ENCODE measurements around the gene PHACTR2.

The PHACTR2 gene

GRCh38 chr6:143742070-143742954 is 64.5 kb downstream of the PHACTR2 start:
- DNase-seq (no peak), ATAC-seq (no peak)

DNA sequence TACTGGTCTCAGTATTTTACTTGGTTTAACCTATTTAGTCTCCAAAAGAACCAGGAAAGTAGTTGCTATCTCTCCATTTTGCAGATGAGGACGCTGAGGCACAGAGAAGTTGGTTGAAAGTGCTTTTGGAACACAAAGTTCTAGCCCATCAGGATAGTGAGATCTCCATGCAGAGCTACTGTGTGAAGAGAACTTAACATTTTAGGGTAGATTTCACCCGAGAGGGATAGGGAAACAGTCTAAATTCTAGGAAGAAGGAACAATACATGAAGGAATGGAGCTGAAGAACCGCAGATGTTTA is 65.1 kb downstream of the PHACTR2 start:
- DNase-seq (no peak), ATAC-seq (no peak)

- ATAC-seq (no peak), DNase-seq (no peak)
These were observed 65.8 kb downstream of the PHACTR2 start for GRCh38 chr6:143743301-143744166.

DNA sequence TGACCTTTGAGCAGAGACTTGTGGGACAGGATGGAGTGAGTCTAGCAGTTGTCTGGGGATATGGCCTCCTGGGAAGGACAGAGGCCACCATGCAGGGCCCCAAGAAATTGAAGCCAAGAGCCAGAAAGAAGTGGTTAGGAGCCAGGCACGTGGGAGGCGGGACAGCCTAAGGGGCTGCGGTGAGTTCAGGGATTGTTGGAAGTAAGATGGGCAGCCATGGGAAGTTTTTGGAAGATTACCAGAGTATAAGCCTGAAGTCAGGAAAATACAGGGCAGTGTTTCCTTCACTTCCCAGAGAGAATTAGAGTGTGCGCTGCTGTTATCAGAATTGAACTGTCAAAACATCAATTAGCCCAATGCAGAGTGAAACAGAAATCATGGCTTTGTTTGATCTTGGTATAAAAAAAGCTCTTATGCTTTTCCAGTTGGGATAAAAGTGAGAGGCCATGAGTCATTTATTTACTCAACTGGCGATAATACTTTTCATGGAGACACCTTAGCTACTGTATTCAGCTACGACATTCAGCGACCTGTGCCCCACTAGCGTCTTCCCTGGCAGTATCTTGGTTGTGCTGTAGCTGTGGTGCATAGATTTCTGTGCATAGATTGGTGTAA is 66.9 kb downstream of the PHACTR2 start:
- ATAC-seq: no peak
- DNase-seq: no peak

- DNase-seq (no peak), ATAC-seq (no peak)
These were observed 67.7 kb downstream of the PHACTR2 start for GRCh38 chr6:143745166-143746133.

DNA sequence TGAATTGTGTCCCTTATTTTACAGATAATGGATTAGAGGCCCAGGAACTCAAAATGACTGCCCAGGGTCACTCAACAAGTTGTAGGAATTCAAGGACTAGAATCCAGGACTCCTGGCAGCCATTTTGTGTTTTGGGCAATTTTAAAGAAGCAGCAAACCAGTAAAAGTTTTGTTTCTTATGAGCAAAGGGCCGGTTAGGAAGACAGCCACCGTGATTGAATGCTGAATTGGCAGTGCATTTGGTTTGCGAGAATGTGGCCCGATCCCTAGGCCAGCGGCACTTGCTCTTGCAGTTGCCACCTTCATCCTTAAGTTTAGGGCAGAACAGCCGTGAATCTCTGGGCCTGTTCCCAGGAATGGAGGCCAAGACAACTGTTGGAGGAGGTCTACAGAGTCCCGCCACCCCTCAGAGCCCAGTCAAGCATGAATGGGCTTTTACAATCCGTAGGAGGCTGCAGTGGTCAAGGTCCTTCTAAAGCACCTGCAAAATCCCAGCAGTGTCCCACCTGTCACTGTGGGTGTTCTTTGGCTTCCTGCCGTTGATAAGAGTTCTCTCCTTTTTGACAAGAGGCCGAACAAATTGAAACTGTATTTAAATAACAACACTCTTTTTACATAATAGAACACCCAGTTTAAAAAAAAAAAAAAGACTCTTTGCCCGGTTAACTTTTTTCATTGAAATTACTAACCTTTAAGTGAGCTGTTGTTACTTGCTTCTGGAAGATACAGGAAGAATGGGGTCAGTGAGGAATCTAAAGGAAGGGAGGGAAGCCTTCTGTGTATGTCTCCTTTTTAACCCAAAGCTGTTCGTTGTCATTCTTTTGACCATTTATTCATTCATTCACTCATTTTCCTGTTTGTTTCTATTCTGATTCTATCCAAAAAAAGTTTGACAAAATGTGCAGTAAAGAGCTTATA is 68.7 kb downstream of the PHACTR2 start:
- DNase-seq: no peak
- no peak for ATAC-seq

GRCh38 chr6:143747347-143747842 is 69.6 kb downstream of the PHACTR2 start:
- DNase-seq (no peak), ATAC-seq (no peak)

- ATAC-seq (no peak), DNase-seq (no peak)
These were observed 72.1 kb downstream of the PHACTR2 start for GRCh38 chr6:143749891-143750290.

DNA sequence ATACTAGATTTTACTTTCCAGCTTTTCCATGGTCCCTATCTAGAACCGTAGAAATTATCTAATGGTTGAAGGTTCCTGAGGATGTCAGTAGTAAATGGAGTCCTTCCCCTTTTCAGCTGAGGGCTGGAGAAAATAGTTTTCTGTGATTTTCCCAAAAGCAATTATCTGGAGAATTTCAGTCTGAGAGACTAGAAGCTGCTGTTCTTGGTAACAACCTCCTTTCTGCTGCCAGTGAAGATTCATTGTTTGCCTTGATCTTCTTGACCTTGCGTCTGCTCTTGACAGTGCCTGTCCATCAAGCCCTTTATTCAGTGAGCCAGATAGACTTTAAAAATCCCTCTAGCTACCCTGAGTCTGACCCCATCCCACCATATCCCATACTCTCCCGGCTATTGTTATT is 73.1 kb downstream of the PHACTR2 start:
- ATAC-seq: no peak
- DNase-seq: no peak

DNA sequence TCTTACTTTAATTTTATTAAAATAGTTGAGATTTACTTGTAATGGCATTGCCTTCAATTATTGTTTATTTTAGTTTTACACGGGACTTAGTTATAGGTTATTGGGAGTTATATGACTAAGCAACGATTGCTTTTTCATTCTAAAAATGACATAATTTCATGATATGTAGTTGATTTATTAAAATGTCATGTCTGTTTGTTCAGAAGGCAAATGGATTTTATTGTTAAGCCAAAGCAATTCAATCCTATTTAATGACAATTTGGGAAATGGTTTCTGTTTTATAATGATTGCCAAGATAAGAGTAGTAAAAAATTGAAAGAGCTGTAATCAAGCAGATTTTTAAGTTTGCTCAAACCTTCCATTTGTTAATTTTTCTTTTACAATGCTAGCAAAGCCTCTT is 74.7 kb downstream of the PHACTR2 start:
- no peak for ATAC-seq
- no peak for DNase-seq

GRCh38 chr6:143753678-143754077 is 75.9 kb downstream of the PHACTR2 start:
- DNase-seq: no peak
- ATAC-seq: no peak

DNA sequence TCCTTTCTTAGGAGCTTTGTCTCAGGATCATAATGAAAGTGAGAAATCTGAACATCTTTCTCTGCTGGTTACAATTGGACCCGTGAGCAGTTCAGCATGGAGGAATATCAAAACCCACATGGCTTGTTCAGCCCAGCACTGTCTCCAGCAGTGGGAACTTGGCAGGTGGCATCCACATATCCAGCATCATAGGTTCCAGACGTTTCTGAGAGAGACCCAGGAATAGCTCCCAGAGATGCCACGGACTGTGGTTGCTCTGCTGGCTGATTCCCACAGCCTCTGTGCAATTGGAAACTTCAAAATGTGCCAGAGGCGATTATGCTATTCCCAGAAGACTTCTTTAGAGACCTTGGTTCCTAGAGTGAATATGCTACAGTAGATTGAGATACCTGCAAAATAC is 76.4 kb downstream of the PHACTR2 start:
- no peak for ATAC-seq
- DNase-seq: no peak

DNA sequence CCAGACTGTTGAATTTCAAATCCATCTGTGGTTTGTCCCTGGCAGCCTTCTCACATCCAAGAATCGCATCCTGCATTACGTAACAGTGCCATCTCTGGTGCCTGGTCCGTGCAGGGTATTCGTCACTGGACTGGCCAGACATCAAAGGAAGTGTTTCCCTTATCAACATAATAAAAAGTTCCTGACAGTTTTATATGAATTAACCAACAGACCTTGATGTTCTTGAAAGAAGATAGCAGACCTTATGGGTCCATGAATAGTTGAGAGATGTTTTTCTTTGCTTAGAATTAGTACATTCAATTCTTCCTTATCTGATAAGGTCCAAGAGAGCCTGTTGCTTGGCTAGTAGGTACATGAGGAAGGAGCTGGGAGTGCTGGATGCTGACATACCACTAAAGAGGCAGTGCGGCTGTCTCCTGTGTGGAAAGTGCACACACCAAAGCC is 77.6 kb downstream of the PHACTR2 start:
- DNase-seq (no peak), ATAC-seq (no peak)

DNA sequence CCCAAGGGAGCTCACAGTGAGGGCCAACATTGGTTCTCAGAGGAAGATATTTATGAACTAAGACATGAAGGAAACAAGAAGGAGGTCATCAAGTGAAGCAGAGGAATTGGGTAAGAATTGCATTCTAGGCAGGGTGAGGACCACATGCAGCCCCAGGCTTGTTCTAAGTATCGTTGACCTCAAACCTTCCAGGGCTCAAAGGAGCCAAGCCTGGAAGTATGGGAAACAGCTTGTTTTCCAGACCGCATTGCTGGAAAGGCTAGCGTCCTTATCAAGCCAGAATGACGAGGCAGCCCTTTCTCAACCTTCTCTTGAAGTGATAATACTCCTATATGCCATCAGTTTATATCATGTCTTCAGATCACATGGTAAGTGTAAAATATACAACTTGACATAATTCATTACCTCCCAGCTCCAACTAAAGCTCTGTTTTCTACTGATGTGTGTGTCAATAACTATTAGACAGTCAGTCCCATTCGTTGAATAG is 79.6 kb downstream of the PHACTR2 start:
- ATAC-seq: no peak

GRCh38 chr6:143758551-143758950 is 80.8 kb downstream of the PHACTR2 start:
- ATAC-seq: no peak
- DNase-seq: no peak

More for the DNA sequence above, 79.6 kb downstream of the PHACTR2 start:
- DNase-seq: no peak

DNA sequence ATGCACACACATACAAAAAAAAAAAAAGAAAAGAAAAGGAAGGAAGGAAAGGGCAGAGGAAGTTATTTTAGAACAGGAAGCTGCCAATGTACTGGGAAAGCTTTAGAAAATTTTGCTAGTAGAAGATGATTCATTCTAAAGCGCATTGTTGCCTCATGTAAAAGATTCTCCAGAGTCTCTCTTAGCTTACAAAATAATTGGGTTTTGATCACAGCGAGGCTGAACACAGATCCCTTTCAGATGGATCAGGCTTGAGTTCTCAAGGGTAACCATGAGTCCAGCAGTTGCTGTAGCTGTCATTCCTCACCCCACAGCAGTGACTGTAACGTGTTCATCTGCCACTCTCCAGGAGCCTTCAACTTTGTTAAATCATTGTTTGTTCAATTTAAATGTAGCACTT is 81.9 kb downstream of the PHACTR2 start:
- ATAC-seq (no peak), DNase-seq (no peak)

DNA sequence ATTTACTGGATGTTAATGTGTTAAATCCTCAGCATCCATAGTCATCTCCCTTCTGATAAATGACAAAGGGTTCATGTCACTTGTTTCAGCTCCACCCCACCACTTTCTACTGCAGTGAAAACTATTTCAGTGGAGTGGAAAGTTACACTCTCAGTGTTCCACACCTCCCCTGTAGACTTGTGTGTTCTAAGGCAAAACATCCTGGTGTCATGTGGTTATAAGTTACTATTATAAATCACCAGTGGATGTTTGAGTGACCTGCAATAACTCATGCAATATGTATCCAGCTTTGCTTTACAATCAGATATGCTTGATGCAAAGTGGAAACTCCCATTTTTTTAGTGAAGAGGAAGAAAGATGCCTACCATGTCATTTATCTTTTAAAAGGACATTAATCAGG is 83.3 kb downstream of the PHACTR2 start:
- ATAC-seq (no peak), DNase-seq (no peak)

DNA sequence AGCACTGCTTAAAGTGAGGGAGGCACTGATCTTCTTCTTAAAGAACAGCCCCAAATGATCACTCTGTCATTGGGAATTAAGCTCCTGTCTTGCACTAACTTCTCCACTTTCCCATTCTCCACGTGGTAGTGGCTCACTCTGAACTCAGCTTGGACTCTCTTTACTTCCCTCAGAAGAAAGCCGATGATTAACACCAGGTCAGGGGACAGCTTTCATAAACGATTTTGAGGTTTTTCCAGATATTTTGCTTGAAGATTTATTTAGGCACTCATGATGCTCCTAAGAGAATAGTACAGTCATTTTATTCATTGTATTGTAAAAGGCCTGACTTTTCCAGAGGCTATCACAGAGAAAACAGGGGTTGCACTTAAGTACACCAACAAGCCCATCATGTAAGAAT is 84.4 kb downstream of the PHACTR2 start:
- ATAC-seq (no peak), DNase-seq (no peak)

GRCh38 chr6:143765422-143766184 is 87.8 kb downstream of the PHACTR2 start:
- ATAC-seq (no peak), DNase-seq (no peak)

DNA sequence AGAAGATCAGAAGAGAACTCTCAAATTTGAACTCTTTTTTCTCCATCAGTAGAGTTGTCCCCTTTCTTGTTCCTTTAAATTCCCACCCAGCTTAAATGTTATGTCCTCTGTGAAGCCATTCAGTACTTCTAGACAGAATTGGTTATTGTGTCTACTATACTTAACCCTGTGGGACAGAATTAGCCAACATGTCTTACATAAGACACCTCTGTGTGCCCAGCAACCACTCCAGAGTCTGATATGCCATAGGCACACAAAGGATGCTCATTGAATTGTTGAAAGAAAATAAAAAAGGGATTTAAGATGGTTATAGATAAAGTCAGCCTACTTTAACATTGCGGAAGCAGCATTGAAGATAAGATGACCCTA is 88.4 kb downstream of the PHACTR2 start:
- DNase-seq (no peak), ATAC-seq (no peak)

Data from stimulated activated naive CD8-positive, alpha-beta T cell treated with anti-CD3 and anti-CD28 coated beads, Interleukin-15, Interleukin-2, amounts not matched to agents 100 U/mL and 50 U/mL, for 24 hours (primary cell).